ENCODE data around the gene ABITRAM.
"Not testable (repeated sequence)": the region's sequence is repeated elsewhere in the genome, so short reads cannot be mapped to it uniquely, and the experiment has no call there.

ABITRAM gene

DNA sequence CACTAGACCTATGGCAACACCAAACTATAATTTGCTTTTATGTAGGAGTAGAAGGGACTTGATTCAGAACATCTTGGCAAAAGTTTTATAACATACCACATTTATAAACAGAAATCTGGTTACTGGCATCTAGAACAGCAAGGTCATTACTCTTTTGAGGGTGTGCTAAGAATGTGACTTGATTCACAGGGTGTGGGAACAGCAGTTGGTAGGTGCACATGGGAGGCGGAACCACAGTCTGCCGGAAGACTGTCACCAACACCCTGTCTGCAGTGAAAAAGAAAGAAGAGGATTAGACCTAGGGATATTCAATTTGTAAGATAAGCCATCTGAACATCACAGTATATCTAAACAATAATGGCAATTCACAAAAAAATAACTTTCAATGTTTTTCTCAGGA, 23.3 kb upstream of the ABITRAM start:
- in situ Hi-C loops (cut with HindIII; ENCODE audit: low sequenced_read_pairs): no loop called here
- no peak for DNase-seq (ENCODE audit: low read depth)
- no peak for TF ChIP-seq CTCF (IDR thresholded peaks at IDR 0.05; ENCODE audit: low read depth, low read length, missing control alignments)
- no peak overlapping the region for H3K4me3 ChIP-seq (ENCODE audit: low read depth, low read length)

DNA sequence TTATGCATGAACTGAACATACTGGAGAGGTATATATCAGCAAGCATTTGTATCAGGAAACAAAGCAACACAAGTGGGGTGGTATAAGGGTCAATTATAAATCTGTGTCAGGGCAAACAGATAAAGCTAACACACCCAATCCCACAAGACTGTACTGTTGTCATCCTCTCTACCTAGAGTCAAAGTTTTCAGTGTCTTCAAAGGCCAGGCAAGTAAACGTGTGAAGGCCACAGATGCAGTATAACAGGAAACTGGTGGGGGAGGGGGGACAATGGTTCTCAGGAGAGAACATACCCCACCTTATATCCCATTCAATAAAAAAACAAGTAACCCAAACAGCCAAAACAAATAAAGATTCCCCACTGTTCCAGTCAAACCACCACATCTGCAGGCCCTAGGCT, 22.4 kb upstream of the ABITRAM start:
- in situ Hi-C loops (cut with HindIII; ENCODE audit: low sequenced_read_pairs): no loop called here
- H3K4me3 ChIP-seq (ENCODE audit: low read depth, low read length): no peak overlapping the region
- no peak for TF ChIP-seq CTCF (IDR thresholded peaks at IDR 0.05; ENCODE audit: low read depth, low read length, missing control alignments)
- DNase-seq (ENCODE audit: low read depth): no peak

DNA sequence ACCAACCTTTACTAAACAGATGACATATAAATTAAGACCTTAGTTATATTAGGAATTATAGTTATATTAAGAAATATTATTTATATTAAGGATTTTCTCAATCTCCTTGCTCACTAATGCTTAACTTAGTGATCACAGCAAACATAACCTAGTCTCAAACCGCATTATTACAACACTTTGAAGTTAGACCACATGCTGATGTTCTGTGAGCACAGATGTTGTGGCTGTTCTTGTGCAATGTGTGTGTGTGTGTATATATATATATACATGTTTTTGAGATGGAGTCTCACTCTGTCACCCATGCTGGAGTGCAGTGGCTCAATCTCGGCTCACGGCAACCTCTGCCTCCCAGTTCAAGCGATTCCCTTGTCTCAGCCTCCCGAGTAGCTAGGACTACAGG, 20.8 kb upstream of the ABITRAM start:
- no peak for TF ChIP-seq CTCF (IDR thresholded peaks at IDR 0.05; ENCODE audit: low read depth, low read length, missing control alignments)
- H3K4me3 ChIP-seq (ENCODE audit: low read depth, low read length): no peak overlapping the region
- in situ Hi-C loops (cut with HindIII; ENCODE audit: low sequenced_read_pairs): no loop called here
- no peak for DNase-seq (ENCODE audit: low read depth)

GRCh38 chr9:108919517-108919916, 14.7 kb upstream of the ABITRAM start:
- no peak overlapping the region for H3K4me3 ChIP-seq (ENCODE audit: low read depth, low read length)
- in situ Hi-C loops (cut with HindIII; ENCODE audit: low sequenced_read_pairs): no loop called here
- no peak for DNase-seq (ENCODE audit: low read depth)
- no peak for TF ChIP-seq CTCF (IDR thresholded peaks at IDR 0.05; ENCODE audit: low read depth, low read length, missing control alignments)

DNA sequence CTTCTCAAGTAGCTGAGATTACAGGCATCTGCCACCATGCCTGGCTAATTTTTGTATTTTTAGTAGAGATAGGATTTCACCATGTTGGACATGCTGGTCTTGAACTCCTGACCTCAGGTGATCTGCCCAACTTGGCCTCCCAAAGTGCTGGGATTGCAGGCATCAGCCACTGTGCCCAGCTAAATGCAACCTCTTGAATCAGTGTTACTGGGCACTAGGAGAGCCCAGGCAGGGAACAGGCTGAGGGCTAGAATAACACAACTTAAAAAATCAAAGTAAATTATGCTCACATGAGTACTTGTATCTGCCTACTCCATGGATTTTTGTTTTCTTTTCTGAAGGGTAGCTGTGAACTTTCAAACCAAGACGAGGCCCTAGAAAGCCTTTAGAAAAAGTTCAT, 13.8 kb upstream of the ABITRAM start:
- H3K4me3 ChIP-seq (ENCODE audit: low read depth, low read length); in situ Hi-C loops (cut with HindIII; ENCODE audit: low sequenced_read_pairs); DNase-seq (ENCODE audit: low read depth): not testable (repeated sequence)

DNA sequence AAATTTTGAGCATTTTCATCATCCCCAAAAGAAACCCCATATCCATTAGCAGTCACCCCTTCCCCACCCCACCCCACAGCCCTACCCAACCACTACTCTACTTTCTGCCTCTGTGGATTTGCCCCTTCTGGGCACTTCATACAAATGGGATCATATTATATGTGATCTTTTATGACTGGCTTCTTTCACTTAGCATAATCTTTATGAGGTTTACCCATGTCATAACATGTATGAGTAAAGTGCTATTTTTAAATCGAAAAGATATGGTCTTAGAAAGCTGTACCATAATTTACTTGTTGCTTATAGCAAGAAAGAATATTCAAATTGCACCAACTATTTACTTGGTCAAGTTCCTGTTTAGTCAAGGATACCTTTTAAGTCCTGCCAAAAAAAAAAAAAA, 13.0 kb upstream of the ABITRAM start:
- in situ Hi-C loops (cut with HindIII; ENCODE audit: low sequenced_read_pairs): no loop called here
- no peak for DNase-seq (ENCODE audit: low read depth)
- TF ChIP-seq CTCF (IDR thresholded peaks at IDR 0.05; ENCODE audit: low read depth, low read length, missing control alignments): no peak
- H3K4me3 ChIP-seq (ENCODE audit: low read depth, low read length): no peak overlapping the region

- no peak for TF ChIP-seq CTCF (IDR thresholded peaks at IDR 0.05; ENCODE audit: low read depth, low read length, missing control alignments)
- in situ Hi-C loops (cut with HindIII; ENCODE audit: low sequenced_read_pairs): no loop called here
- DNase-seq (ENCODE audit: low read depth): no peak
- H3K4me3 ChIP-seq (ENCODE audit: low read depth, low read length): no peak overlapping the region
These were observed 9.7 kb upstream of the ABITRAM start for GRCh38 chr9:108924466-108924865.

Measured in astrocyte of the cerebellum (primary cell).